Measurements from ENCODE around the gene DHDDS. TPM values are rescaled to one million over a fixed set of nuclear protein-coding genes. Genes with fewer than 3 reads are reported as not detected.

The DHDDS gene
- total RNA-seq, 3 donors from 2014 or later = 72.9 to 137 (median 118) TPM

DNA sequence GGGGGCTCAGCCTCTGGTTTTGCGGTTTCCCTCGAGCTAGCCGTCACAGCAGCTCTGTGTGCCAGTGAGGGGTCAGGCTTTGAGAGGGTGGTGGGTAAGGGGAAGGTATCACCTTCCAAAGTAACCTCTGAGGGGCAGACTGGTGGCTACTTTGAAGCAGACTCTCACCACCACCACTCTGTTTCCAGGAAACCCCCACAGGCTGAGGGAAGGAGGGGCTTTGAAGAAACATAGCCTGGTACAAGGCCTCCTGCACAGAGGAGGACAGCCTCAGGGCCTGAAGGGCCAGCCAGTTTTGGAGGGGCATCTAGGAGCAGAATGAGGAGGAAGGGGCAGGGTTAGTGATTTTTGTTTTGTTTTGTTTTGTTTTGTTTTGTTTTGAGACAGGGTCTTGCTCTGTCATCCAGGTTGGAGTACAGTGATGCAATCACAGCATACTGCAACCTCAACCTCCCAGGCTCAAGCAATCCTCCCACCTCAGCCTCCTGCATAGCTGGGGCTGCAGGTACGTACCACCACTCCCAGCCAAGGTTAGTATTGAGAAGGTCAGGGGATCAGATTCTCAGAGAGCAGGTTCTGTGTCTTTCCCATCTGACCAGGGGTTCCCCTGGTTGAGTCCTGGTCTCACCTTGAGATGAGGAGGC lies 42.4 kb upstream of the DHDDS start:
- H3K4me3 ChIP-seq = no peak overlapping the region
- ATAC-seq (no peak), DNase-seq (no peak)
- no peaks in the 10 kb centered on the region for H3K36me3 ChIP-seq (ENCODE audit: low read depth)
- H3K4me1 ChIP-seq (ENCODE audit: low read depth) = no peaks in the 10 kb centered on the region
- intact Hi-C loops (cut with DNase I, micrococcal nuclease) = no loop called here
- no peaks in the 10 kb centered on the region for H3K9me3 ChIP-seq
- TF ChIP-seq, protein P1, sequence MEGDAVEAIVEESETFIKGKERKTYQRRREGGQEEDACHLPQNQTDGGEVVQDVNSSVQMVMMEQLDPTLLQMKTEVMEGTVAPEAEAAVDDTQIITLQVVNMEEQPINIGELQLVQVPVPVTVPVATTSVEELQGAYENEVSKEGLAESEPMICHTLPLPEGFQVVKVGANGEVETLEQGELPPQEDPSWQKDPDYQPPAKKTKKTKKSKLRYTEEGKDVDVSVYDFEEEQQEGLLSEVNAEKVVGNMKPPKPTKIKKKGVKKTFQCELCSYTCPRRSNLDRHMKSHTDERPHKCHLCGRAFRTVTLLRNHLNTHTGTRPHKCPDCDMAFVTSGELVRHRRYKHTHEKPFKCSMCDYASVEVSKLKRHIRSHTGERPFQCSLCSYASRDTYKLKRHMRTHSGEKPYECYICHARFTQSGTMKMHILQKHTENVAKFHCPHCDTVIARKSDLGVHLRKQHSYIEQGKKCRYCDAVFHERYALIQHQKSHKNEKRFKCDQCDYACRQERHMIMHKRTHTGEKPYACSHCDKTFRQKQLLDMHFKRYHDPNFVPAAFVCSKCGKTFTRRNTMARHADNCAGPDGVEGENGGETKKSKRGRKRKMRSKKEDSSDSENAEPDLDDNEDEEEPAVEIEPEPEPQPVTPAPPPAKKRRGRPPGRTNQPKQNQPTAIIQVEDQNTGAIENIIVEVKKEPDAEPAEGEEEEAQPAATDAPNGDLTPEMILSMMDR (IDR thresholded peaks at IDR 0.05) = no peak

DNA sequence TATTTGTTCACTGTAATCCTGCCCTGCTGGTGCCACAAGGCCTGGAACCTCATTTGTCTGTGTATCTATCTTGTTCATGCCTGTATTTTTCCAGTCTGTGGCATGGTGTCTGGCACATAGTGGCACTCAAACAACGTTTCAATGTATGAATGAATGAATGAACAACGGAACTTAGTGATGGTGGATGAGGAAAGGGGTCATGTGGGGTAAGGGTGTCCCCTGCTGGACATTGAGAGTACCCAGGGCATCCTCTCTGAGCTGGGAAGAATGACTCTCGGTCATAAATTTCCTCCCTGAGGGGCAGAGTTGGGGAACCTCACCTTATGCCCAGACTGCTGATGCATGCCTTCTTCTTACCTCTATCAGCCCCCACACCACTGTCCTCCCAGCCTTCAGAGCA lies 40.7 kb upstream of the DHDDS start:
- peak in 1 of 3 donors; percentile 10 for DNase-seq
- intact Hi-C loops (cut with DNase I, micrococcal nuclease) = no loop called here

DNA sequence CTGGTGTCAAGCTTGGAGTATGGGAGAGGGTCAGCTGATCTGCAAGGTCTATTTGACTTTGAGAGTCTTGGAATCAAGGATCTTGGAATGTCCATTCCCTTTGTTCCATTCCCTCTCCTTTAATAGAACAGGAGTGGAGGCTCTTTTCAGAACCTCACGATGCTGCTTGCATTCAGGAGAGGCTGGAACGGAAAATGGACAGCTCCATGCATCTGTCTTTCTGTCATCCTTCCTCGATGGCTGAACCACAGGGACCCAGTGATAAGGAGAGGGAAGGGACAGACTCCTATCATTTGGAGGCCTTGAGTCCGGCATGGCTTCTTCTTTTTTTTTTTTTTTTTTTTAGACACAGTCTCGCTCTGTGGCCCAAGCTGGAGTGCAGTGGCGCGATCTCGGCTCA lies 36.4 kb upstream of the DHDDS start:
- TF ChIP-seq, protein P1 (IDR thresholded peaks at IDR 0.05) = no peak
- Histone ChIP-seq H3K36me3 (ENCODE audit: low read depth) (no peaks in the 10 kb centered on the region), H3K4me3 (no peak overlapping the region), H3K9me3 (no peaks in the 10 kb centered on the region), H3K4me1 (ENCODE audit: low read depth) (no peaks in the 10 kb centered on the region)
- DNase-seq (no peak), ATAC-seq (no peak)
- intact Hi-C loops (cut with DNase I, micrococcal nuclease) = no loop called here

More for the DNA sequence above, 40.7 kb upstream of the DHDDS start:
- no peaks in the 10 kb centered on the region for H3K9me3 ChIP-seq
- H3K4me1 ChIP-seq (ENCODE audit: low read depth) = no peaks in the 10 kb centered on the region
- ATAC-seq = peak; percentile 49
- H3K36me3 ChIP-seq (ENCODE audit: low read depth) = no peaks in the 10 kb centered on the region
- TF ChIP-seq, protein P1 (IDR thresholded peaks at IDR 0.05) = no peak
- H3K4me3 ChIP-seq = no peak overlapping the region

DNA sequence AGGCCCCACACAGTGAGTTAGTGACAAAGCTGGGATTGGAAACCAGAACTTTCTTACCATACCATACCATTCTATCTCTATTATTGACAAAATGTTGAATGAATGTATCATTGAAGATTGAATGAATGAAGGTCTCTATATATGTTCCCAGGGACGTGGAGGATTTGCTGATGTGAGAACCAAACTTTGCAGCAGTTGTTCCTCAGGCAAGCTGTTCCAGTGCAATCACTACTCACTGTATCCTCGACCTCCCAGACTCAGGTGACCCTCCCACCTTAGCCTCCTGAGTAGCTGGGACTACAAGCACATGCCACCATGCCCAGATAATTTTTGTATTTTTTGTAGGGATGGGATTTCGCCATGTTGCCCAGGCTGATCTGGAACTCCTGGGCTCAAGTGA lies 33.1 kb upstream of the DHDDS start:
- TF ChIP-seq, protein P1 (IDR thresholded peaks at IDR 0.05) = no peak
- ATAC-seq (no peak), DNase-seq (no peak)
- Histone ChIP-seq H3K9me3 (no peaks in the 10 kb centered on the region), H3K36me3 (ENCODE audit: low read depth) (no peaks in the 10 kb centered on the region), H3K4me1 (ENCODE audit: low read depth) (no peaks in the 10 kb centered on the region), H3K4me3 (no peak overlapping the region)
- intact Hi-C loops (cut with DNase I, micrococcal nuclease) = no loop called here

DNA sequence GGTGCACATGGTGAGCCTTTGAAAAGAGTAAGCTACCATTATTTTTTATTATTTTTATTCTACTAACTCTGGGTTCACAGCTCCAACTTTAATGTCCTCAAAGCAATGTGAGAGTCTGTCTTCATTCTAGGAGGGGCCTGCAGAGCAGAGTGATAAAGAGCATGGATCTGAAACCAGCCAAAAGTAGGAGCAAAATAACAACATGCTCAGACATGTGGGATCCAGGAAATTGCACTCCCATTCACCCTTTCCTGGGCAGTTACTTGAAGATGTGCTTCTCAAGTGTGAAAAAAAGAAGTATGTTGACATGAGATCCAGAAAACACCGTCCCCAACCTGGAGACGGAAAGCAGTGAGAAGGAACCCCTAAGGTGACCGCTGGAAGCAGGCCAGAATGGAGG lies 30.2 kb upstream of the DHDDS start:
- ATAC-seq = no peak
- no peak for DNase-seq
- Histone ChIP-seq H3K36me3 (ENCODE audit: low read depth) (no peaks in the 10 kb centered on the region), H3K4me1 (ENCODE audit: low read depth) (no peaks in the 10 kb centered on the region), H3K9me3 (no peaks in the 10 kb centered on the region), H3K4me3 (no peak overlapping the region)
- intact Hi-C loops (cut with DNase I, micrococcal nuclease) = no loop called here
- TF ChIP-seq, protein P1 (IDR thresholded peaks at IDR 0.05) = no peak

DNA sequence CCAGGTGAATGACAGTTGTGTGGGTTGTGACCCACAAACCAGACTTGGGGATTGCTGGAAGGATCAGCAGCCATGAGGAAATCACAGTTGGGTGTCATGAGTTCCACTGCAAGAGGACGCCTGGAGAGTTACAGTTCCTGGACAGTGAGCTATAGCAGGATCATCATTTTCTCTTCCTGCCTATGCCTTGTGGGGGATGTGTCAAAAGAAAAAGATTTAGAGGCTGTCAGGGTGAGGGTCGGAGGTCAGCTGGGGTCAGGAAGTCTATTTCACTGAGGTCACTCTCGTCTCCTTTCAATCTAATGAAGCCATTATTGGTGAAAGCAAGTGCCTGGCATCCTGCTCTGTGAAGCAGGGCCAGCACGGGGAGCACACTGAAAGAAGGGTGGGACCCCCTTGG lies 28.5 kb upstream of the DHDDS start:
- no peaks in the 10 kb centered on the region for H3K9me3 ChIP-seq
- TF ChIP-seq, protein P1 (IDR thresholded peaks at IDR 0.05) = no peak
- no peak for ATAC-seq
- intact Hi-C loops (cut with DNase I, micrococcal nuclease) = no loop called here
- no peaks in the 10 kb centered on the region for H3K4me1 ChIP-seq (ENCODE audit: low read depth)
- no peak overlapping the region for H3K4me3 ChIP-seq
- H3K36me3 ChIP-seq (ENCODE audit: low read depth) = no peaks in the 10 kb centered on the region
- DNase-seq = no peak
